HG02759 (cell line): ENCODE data around the gene ASAP3.

Experiments
- ATAC-seq: cut with Tn5 transposase; IDR thresholded peaks from one replicate; pipeline ENCODE4 v1.9.1; 2021; ENCODE audit warnings: mild to moderate bottlenecking, moderate library complexity; ENCODE audit not compliant: unreplicated experiment

ASAP3 gene

GRCh38 chr1:23478896-23479665 is 4.9 kb downstream of the ASAP3 start:
- ATAC-seq = no peak

- ATAC-seq = no peak
Measured at GRCh38 chr1:23477359-23478144, 6.4 kb downstream of the ASAP3 start.

- no peak for ATAC-seq
Measured at GRCh38 chr1:23475641-23476040, 8.3 kb downstream of the ASAP3 start.

GRCh38 chr1:23475134-23475628 is 8.8 kb downstream of the ASAP3 start:
- ATAC-seq = no peak

GRCh38 chr1:23473037-23473800 is 10.8 kb downstream of the ASAP3 start:
- no peak for ATAC-seq

GRCh38 chr1:23472351-23473036 is 11.5 kb downstream of the ASAP3 start:
- ATAC-seq = no peak

- no peak for ATAC-seq
Measured at GRCh38 chr1:23471473-23472075, 12.4 kb downstream of the ASAP3 start.

GRCh38 chr1:23470282-23471070 is 13.5 kb downstream of the ASAP3 start:
- no peak for ATAC-seq

GRCh38 chr1:23469372-23469982 is 14.5 kb downstream of the ASAP3 start:
- ATAC-seq = no peak

- no peak for ATAC-seq
Measured at GRCh38 chr1:23466423-23466989, 17.5 kb downstream of the ASAP3 start.

GRCh38 chr1:23463286-23463685 is 20.7 kb downstream of the ASAP3 start:
- no peak for ATAC-seq

- no peak for ATAC-seq
Measured at GRCh38 chr1:23462766-23463165, 21.2 kb downstream of the ASAP3 start.

- ATAC-seq = no peak
Measured at GRCh38 chr1:23461050-23461449, 22.9 kb downstream of the ASAP3 start.

- no peak for ATAC-seq
Measured at GRCh38 chr1:23460519-23460918, 23.5 kb downstream of the ASAP3 start.

GRCh38 chr1:23459338-23459757 is 24.6 kb downstream of the ASAP3 start:
- ATAC-seq = no peak

GRCh38 chr1:23456226-23456625 is 27.8 kb downstream of the ASAP3 start:
- ATAC-seq = no peak

GRCh38 chr1:23453455-23454000 is 30.5 kb downstream of the ASAP3 start:
- ATAC-seq = no peak

GRCh38 chr1:23452011-23452411 is 32.0 kb downstream of the ASAP3 start:
- no peak for ATAC-seq
